ENCODE data around the gene ELOB. TPM values are rescaled to one million over a fixed set of nuclear protein-coding genes. Genes with fewer than 3 reads are reported as not detected.

ELOB gene
- 194 TPM for polyA plus RNA-seq (2012; ENCODE audit: missing spikeins)

GRCh38 chr16:2777231-2777902 lies at the start of gene ELOB:
Gene ELOB (minus strand): TSS chr16:2777280. CDS start chr16:2777239, 41 bp downstream.
- FAIRE-seq = peak; percentile 96
- peak; percentile 83 for TF ChIP-seq POLR2A (IDR thresholded peaks at IDR 0.05; ENCODE audit: low read depth, low read length)
- TF ChIP-seq TAF1 (IDR thresholded peaks at IDR 0.05; ENCODE audit: borderline replicate concordance, low read depth, low read length) = peak; percentile 93
- TF ChIP-seq POLR2AphosphoS5 (IDR thresholded peaks at IDR 0.05; ENCODE audit: low read depth, low read length) = peak; percentile 61; the same call in 1 of the 2 replicates
- peak; percentile 97 for DNase-seq (ENCODE audit: insufficient read length)

DNA sequence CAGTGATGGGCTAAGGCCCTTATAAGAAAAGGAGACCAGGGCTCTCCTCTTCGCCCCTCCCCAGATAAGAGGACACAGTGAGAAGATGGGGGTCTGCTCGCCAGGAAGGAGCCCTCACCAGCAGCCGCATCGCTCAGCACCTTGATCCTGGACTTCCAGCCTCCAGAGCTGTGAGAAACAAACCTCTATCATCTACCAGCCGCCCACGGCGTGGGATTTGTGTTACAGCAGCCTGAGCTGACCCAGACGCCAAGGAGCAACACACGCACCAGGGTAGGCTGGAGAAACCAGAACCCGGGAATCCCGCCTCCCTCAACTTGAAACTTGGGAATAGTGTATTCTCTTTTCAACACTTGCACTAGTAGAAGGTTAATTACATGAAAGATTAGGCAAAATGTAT lies 48.8 kb upstream of the ELOB start:
- no peak for FAIRE-seq
- TF ChIP-seq POLR2AphosphoS5 (IDR thresholded peaks at IDR 0.05; ENCODE audit: low read depth, low read length) = no peak
- TF ChIP-seq TAF1 (IDR thresholded peaks at IDR 0.05; ENCODE audit: borderline replicate concordance, low read depth, low read length) = no peak
- TF ChIP-seq POLR2A (IDR thresholded peaks at IDR 0.05; ENCODE audit: low read depth, low read length) = no peak

DNA sequence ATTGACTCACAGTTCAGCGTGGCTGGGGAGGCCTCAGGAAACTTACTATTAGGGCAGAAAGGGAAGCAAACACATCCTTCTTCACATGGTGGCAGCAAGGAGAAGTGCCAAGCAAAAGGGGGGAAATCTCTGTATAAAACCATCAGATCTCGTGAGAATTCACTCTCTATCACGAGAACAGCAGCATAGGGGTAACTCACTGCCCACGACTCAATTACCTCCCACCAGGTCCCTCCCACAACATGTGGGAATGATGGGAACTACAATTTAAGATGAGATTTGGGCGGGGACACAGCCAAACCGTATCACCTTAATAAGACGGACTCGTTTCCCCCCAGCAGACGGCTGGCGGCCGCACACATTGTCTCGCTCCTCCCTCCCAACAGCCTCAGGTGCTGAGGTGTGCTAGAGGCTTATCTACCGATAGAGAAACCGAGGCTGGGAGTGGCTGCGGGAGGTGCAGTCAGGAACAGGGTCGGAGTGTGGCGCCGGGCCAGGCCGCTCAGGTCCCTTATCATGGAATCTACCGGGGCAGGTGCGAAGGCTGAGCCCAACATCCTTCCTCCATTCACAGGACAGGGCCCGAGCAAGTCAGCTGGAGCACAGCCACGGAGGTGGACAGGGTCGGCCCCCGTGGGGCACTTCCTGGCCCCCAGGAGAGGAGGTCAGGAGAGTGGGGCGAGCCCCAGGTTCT lies 48.1 kb upstream of the ELOB start:
- FAIRE-seq (no peak), DNase-seq (ENCODE audit: insufficient read length) (no peak)
- TF ChIP-seq POLR2A (IDR thresholded peaks at IDR 0.05; ENCODE audit: low read depth, low read length) (no peak), POLR2AphosphoS5 (IDR thresholded peaks at IDR 0.05; ENCODE audit: low read depth, low read length) (no peak), TAF1 (IDR thresholded peaks at IDR 0.05; ENCODE audit: borderline replicate concordance, low read depth, low read length) (no peak)

More for the DNA sequence above, 48.8 kb upstream of the ELOB start:
- DNase-seq (ENCODE audit: insufficient read length) = no peak

- TF ChIP-seq TAF1 (IDR thresholded peaks at IDR 0.05; ENCODE audit: borderline replicate concordance, low read depth, low read length) (no peak), POLR2AphosphoS5 (IDR thresholded peaks at IDR 0.05; ENCODE audit: low read depth, low read length) (no peak), POLR2A (IDR thresholded peaks at IDR 0.05; ENCODE audit: low read depth, low read length) (no peak)
- FAIRE-seq (no peak), DNase-seq (ENCODE audit: insufficient read length) (no peak)
These were observed 47.5 kb upstream of the ELOB start for GRCh38 chr16:2824626-2825025.

DNA sequence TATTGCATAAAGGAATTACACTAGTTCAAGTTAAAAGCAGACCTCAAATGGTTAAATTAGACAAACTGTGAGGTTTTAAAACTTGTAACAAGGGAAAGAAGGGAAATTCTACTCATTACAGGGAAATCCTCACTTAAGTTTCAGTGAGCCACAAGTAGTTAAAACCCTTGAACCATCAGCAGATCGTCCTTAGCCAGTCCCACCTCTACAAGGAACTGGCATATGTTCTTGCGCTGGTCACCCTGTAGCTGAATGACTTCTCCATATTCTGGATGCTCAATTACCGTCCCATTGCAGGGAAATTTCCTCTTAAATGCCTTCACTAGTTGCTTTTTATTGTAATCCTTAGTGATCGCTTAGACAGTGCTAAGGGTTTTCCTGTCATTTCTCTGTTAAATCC lies 45.4 kb upstream of the ELOB start:
- TF ChIP-seq POLR2AphosphoS5 (IDR thresholded peaks at IDR 0.05; ENCODE audit: low read depth, low read length) (no peak), TAF1 (IDR thresholded peaks at IDR 0.05; ENCODE audit: borderline replicate concordance, low read depth, low read length) (no peak), POLR2A (IDR thresholded peaks at IDR 0.05; ENCODE audit: low read depth, low read length) (no peak)
- no peak for FAIRE-seq
- no peak for DNase-seq (ENCODE audit: insufficient read length)

DNA sequence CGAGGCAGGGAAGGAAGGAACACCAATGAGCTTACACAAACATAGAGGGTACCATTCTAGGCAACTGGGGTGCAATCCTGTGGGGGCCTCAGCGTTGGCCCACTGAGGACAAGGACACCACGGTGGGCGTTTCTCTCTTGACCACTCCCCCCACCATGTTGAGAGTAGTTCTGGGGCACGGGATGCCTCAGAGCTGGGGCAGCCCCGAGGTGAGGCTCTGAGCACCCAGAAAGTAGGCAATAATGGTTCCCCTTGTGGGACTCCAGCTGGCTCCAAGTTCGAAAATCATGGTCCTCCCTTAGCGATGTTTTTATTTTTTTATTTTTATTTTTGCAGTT lies 45.0 kb upstream of the ELOB start:
- TF ChIP-seq POLR2AphosphoS5 (IDR thresholded peaks at IDR 0.05; ENCODE audit: low read depth, low read length) (no peak), TAF1 (IDR thresholded peaks at IDR 0.05; ENCODE audit: borderline replicate concordance, low read depth, low read length) (no peak), POLR2A (IDR thresholded peaks at IDR 0.05; ENCODE audit: low read depth, low read length) (no peak)
- DNase-seq (ENCODE audit: insufficient read length) = no peak
- FAIRE-seq = no peak

GRCh38 chr16:2821487-2822157 lies 44.5 kb upstream of the ELOB start:
- TF ChIP-seq POLR2A (IDR thresholded peaks at IDR 0.05; ENCODE audit: low read depth, low read length) = no peak
- TF ChIP-seq TAF1 (IDR thresholded peaks at IDR 0.05; ENCODE audit: borderline replicate concordance, low read depth, low read length) = no peak
- TF ChIP-seq POLR2AphosphoS5 (IDR thresholded peaks at IDR 0.05; ENCODE audit: low read depth, low read length) = no peak
- DNase-seq (ENCODE audit: insufficient read length) (no peak), FAIRE-seq (no peak)

DNA sequence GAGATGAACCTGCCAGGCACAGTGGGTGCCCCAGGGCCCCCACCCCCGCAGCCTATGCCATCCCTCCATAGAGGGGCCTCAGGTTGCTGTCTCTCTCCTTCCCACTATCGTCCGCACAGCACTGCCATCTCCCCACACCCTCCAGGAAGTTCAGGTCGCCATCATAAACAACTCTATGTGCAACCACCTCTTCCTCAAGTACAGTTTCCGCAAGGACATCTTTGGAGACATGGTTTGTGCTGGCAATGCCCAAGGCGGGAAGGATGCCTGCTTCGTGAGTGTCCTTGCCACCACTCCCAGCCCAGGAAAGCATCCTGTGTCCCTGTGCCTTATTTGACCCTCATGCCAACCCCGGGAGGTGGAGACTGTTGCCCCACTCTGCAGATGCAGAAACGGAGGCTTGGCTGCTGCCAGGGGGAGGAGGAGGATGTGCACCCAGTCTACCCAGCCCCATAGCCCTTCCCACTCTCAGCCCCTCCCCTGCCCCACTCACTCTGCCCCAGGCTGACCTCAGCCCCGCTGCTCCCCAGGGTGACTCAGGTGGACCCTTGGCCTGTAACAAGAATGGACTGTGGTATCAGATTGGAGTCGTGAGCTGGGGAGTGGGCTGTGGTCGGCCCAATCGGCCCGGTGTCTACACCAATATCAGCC lies 43.9 kb upstream of the ELOB start:
- no peak for FAIRE-seq
- no peak for TF ChIP-seq POLR2AphosphoS5 (IDR thresholded peaks at IDR 0.05; ENCODE audit: low read depth, low read length)
- TF ChIP-seq TAF1 (IDR thresholded peaks at IDR 0.05; ENCODE audit: borderline replicate concordance, low read depth, low read length) = no peak
- TF ChIP-seq POLR2A (IDR thresholded peaks at IDR 0.05; ENCODE audit: low read depth, low read length) = no peak
- DNase-seq (ENCODE audit: insufficient read length) = no peak

DNA sequence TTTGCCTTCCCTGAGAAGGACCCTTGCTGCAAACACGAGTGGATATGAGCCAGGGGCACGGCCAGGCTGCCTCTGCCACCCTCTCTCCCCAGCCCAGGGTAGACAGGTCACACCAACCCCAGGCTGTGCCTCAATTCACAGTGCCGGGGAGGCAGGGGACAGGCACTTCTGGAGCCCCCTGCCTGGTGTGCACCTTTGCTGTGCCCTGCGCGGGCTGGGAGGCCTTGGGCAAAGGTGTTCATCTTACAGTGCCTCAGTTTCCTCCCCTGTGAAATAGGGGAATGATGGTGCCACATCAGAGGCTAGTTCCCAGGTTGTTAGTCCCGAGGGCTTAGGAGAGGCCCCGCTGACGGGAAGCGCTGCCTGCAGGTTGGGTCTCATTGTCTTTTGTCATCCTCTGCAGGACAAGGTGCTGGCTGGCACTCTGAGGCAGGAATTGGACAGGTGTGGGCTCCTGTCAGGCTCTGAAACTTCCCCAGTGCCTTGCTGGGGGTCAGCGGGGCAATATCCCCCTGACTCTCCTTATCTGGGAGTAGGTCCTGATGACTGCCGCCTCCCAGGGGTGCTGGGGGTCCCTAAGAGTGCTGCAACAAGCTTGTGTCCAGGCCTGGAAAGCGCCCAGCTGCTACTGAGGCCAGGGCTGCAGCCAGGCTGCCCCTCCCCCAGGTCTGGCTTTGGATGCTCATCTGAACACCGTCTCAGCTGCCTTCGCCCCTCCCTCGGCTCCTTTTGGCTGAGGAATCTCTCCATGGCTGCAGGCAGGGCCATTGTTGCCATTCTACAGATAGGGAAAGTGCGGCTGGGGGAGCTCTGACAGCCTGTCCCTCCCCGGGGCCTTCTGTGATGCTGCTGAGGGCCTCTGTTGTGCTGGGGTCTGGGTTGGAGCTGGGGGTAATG lies 43.1 kb upstream of the ELOB start:
- FAIRE-seq (no peak), DNase-seq (ENCODE audit: insufficient read length) (no peak)
- TF ChIP-seq TAF1 (IDR thresholded peaks at IDR 0.05; ENCODE audit: borderline replicate concordance, low read depth, low read length) = no peak
- TF ChIP-seq POLR2AphosphoS5 (IDR thresholded peaks at IDR 0.05; ENCODE audit: low read depth, low read length) = no peak
- no peak for TF ChIP-seq POLR2A (IDR thresholded peaks at IDR 0.05; ENCODE audit: low read depth, low read length)

DNA sequence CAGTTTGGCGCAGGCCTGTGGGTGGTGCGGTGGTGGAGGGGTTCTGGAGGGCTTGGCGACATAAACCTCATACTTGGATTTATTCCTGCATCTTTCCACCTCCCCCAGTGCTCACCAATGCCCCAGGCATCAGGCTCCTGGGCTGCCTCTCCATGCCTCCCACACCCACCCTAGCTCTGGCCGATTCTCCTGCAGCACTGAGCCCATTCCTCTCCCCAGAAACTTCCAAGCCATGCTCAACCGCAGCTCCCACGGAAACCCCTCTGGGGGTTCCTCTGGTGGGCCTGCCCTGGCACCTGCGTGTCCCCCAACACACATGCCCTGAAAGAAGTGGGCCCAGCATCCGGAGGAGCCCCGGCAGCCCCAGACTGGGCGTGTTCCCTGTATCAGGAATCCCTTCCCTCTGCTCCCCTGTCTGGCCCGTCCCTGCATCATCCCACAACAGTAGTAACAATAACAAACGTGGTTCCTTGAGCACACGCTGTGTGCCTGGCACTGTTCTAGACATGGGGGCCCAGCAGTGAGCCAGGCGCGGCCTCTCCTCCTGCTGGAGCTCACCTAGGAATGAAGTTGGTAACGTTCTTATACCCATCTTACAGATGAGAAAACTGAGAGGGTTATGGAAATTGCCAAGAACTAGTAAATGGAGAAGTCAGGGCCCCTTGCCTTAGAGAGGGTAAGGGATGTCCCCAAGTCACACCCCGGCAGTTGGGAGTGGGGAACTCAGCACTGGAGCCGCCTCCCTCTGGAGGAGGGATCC lies 42.3 kb upstream of the ELOB start:
- TF ChIP-seq POLR2A (IDR thresholded peaks at IDR 0.05; ENCODE audit: low read depth, low read length) (no peak), TAF1 (IDR thresholded peaks at IDR 0.05; ENCODE audit: borderline replicate concordance, low read depth, low read length) (no peak), POLR2AphosphoS5 (IDR thresholded peaks at IDR 0.05; ENCODE audit: low read depth, low read length) (no peak)
- no peak for FAIRE-seq
- no peak for DNase-seq (ENCODE audit: insufficient read length)
